HL-60 (cell line): ENCODE data around the gene FAAP20.

Experiments used
- DNase-seq, 2 experiments: peaks; one replicate each; pipeline ENCODE4 v3.0.0-alpha.2; 2010 to 2020; ENCODE audit warnings: low read depth in 1 of 2, low spot score in 1 of 2
- H3K27ac ChIP-seq: fragments of 250-450 bp; sonication (Bioruptor Pico); replicated peaks from 2 replicates; pipeline ENCODE4 v1.5.1; 2020; ENCODE audit warnings: mild to moderate bottlenecking, moderate library complexity
- H3K27me3 ChIP-seq: fragments of 250-450 bp; sonication (Bioruptor Pico); 2 replicates; pipeline ENCODE4 v1.5.1; 2021; ENCODE audit warnings: mild to moderate bottlenecking, moderate library complexity; ENCODE audit not compliant: insufficient read depth, poor library complexity, severe bottlenecking
- H3K4me3 ChIP-seq: replicated peaks from 2 replicates; pipeline ENCODE4 v1.5.1; 2011; ENCODE audit warnings: mild to moderate bottlenecking, control low read depth, low read length; ENCODE audit not compliant: insufficient read depth
- GABPA ChIP-seq: IDR thresholded peaks from 2 replicates; pipeline ENCODE4 v1.6.1; 2012; ENCODE audit warnings: low read depth
- POLR2AphosphoS5 ChIP-seq: IDR thresholded peaks from 2 replicates; pipeline ENCODE4 v1.6.1; 2012; ENCODE audit warnings: low read depth
- SPI1 ChIP-seq: IDR thresholded peaks from 2 replicates; pipeline ENCODE4 v1.6.1; 2012; ENCODE audit warnings: low read depth, mild to moderate bottlenecking, borderline replicate concordance
- TF ChIP-seq, protein P1 (sequence below): IDR thresholded peaks from 2 replicates; pipeline ENCODE4 v1.6.1; 2012; ENCODE audit warnings: low read depth; ENCODE audit not compliant: insufficient replicate concordance
- TF ChIP-seq, protein P2 (sequence below): IDR thresholded peaks from one replicate; pipeline ENCODE4 v1.5.1; 2011; ENCODE audit warnings: low read length, control low read depth, inconsistent platforms; ENCODE audit not compliant: insufficient read depth

The FAAP20 gene

DNA sequence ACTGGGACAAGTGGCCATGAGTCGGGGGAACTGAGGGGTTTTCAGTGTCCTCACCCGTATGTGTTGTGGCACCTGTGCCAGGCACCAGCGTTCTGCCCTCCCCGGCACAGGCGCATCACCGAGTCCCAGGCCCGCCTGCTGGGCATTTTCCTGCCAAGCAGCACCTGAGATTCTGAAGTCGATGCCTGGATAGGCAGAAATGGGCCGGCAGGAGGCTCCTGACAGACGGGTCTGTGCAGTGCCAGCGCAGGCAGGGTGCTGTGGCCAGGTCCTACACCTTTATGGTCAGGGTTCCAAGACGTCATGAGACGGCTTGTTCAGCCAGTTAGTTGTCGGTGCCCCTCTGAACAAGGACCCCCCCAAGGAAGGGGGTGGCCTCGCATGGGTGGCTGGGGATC, 10.6 kb downstream of the FAAP20 start:
- no peaks in the 10 kb centered on the region for H3K27me3 ChIP-seq
- TF ChIP-seq SPI1 (no peak), POLR2AphosphoS5 (no peak), GABPA (no peak)
- TF ChIP-seq, protein P1, sequence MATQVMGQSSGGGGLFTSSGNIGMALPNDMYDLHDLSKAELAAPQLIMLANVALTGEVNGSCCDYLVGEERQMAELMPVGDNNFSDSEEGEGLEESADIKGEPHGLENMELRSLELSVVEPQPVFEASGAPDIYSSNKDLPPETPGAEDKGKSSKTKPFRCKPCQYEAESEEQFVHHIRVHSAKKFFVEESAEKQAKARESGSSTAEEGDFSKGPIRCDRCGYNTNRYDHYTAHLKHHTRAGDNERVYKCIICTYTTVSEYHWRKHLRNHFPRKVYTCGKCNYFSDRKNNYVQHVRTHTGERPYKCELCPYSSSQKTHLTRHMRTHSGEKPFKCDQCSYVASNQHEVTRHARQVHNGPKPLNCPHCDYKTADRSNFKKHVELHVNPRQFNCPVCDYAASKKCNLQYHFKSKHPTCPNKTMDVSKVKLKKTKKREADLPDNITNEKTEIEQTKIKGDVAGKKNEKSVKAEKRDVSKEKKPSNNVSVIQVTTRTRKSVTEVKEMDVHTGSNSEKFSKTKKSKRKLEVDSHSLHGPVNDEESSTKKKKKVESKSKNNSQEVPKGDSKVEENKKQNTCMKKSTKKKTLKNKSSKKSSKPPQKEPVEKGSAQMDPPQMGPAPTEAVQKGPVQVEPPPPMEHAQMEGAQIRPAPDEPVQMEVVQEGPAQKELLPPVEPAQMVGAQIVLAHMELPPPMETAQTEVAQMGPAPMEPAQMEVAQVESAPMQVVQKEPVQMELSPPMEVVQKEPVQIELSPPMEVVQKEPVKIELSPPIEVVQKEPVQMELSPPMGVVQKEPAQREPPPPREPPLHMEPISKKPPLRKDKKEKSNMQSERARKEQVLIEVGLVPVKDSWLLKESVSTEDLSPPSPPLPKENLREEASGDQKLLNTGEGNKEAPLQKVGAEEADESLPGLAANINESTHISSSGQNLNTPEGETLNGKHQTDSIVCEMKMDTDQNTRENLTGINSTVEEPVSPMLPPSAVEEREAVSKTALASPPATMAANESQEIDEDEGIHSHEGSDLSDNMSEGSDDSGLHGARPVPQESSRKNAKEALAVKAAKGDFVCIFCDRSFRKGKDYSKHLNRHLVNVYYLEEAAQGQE = no peak
- TF ChIP-seq, protein P2, sequence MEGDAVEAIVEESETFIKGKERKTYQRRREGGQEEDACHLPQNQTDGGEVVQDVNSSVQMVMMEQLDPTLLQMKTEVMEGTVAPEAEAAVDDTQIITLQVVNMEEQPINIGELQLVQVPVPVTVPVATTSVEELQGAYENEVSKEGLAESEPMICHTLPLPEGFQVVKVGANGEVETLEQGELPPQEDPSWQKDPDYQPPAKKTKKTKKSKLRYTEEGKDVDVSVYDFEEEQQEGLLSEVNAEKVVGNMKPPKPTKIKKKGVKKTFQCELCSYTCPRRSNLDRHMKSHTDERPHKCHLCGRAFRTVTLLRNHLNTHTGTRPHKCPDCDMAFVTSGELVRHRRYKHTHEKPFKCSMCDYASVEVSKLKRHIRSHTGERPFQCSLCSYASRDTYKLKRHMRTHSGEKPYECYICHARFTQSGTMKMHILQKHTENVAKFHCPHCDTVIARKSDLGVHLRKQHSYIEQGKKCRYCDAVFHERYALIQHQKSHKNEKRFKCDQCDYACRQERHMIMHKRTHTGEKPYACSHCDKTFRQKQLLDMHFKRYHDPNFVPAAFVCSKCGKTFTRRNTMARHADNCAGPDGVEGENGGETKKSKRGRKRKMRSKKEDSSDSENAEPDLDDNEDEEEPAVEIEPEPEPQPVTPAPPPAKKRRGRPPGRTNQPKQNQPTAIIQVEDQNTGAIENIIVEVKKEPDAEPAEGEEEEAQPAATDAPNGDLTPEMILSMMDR = no peak
- no peak for DNase-seq
- H3K27ac ChIP-seq = no peak overlapping the region
- no peak overlapping the region for H3K4me3 ChIP-seq

GRCh38 chr1:2182376-2182775, 12.2 kb downstream of the FAAP20 start:
- Histone ChIP-seq H3K27ac (no peak overlapping the region), H3K4me3 (no peak overlapping the region)
- TF ChIP-seq SPI1 = no peak
- TF ChIP-seq, protein P2 = no peak
- no peak for TF ChIP-seq POLR2AphosphoS5
- TF ChIP-seq GABPA = no peak
- TF ChIP-seq, protein P1 = no peak

GRCh38 chr1:2181752-2182151, 12.8 kb downstream of the FAAP20 start:
- H3K4me3 ChIP-seq = no peak overlapping the region
- no peak for TF ChIP-seq SPI1
- TF ChIP-seq, protein P2 = no peak
- H3K27me3 ChIP-seq = no peaks in the 10 kb centered on the region
- H3K27ac ChIP-seq = no peak overlapping the region
- no peak for DNase-seq

More at GRCh38 chr1:2182376-2182775, 12.2 kb downstream of the FAAP20 start:
- no peak for DNase-seq
- no peaks in the 10 kb centered on the region for H3K27me3 ChIP-seq

DNA sequence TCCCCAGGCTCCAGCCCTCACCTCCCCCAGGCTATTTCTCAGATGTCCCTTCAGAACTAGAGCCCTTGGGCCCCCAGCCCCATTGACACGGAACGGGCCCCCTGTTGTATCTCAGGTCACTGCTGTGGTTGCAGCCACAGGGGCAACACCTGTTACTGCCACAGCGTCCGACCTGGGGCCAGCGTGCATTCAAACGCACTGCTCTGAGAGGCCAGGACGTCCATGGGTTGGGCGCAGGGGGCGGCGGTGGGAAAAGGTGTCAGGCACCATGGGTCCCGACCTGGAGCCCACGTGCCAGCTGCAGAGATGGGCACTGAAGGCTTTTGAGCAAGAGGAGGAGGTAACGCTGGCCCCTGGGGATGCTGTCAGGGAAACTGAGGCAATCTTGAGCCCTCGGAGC, 13.3 kb downstream of the FAAP20 start:
- no peak overlapping the region for H3K27ac ChIP-seq
- H3K4me3 ChIP-seq = no peak overlapping the region
- DNase-seq = no peak
- no peaks in the 10 kb centered on the region for H3K27me3 ChIP-seq
- TF ChIP-seq GABPA (no peak), SPI1 (no peak), POLR2AphosphoS5 (no peak)
- TF ChIP-seq, protein P1 = no peak
- TF ChIP-seq, protein P2 = no peak
